Esophagus muscularis mucosa (tissue), 3 donors: ENCODE results near the gene OR5D13.

ENCODE experiments used
- POLR2A ChIP-seq: fragments of 450-650 bp; IDR thresholded peaks from one replicate; pipeline ENCODE4 v1.6.1; 2017; ENCODE audit warnings: antibody characterized with exemption, moderate library complexity, mild to moderate bottlenecking, low read depth
- TF ChIP-seq, protein P1 (sequence below), 3 experiments: fragments of 200-600 bp in 2 of 3; fragments of 450-650 bp in 1 of 3; sonication (generic) in 2 of 3; IDR thresholded peaks; one replicate each; pipeline ENCODE4 v1.5.1; 2017 to 2019; ENCODE audit warnings: antibody characterized with exemption in 3 of 3, mild to moderate bottlenecking in 2 of 3, moderate library complexity in 1 of 3

DNA sequence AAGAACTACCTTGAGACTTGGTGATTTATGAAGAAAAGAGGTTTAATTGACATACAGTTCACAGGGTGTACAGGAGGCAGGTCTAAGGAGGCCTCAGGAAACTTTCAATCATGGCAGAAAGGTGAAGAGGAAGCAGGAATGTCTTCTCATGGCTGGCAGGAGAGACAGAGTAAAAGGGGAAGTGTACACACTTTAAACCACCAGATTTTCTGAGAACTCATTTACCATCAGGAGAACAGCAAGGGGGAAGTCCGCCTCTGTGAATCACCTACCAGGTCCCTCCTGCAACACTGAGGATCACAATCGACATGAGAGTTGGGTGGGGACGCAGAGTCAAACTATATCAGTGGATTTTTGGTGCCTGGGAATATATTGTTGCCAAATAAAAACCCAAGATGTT, 40.3 kb upstream of the OR5D13 start:
- TF ChIP-seq, protein P1, sequence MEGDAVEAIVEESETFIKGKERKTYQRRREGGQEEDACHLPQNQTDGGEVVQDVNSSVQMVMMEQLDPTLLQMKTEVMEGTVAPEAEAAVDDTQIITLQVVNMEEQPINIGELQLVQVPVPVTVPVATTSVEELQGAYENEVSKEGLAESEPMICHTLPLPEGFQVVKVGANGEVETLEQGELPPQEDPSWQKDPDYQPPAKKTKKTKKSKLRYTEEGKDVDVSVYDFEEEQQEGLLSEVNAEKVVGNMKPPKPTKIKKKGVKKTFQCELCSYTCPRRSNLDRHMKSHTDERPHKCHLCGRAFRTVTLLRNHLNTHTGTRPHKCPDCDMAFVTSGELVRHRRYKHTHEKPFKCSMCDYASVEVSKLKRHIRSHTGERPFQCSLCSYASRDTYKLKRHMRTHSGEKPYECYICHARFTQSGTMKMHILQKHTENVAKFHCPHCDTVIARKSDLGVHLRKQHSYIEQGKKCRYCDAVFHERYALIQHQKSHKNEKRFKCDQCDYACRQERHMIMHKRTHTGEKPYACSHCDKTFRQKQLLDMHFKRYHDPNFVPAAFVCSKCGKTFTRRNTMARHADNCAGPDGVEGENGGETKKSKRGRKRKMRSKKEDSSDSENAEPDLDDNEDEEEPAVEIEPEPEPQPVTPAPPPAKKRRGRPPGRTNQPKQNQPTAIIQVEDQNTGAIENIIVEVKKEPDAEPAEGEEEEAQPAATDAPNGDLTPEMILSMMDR (IDR thresholded peaks at IDR 0.05): no peak
- TF ChIP-seq POLR2A: no peak
